ENCODE results near the gene MEGF11.

- TF ChIP-seq CTCF (IDR thresholded peaks at IDR 0.05) (no peak), POLR2A (IDR thresholded peaks at IDR 0.05) (no peak)
These were observed 69.1 kb downstream of the MEGF11 start for GRCh38 chr15:66184492-66184891.
